Subcutaneous abdominal adipose tissue (tissue), 5 donors: Measurements from ENCODE around the gene CDC42.
A peak's percentile ranks its signal among the peaks of the same experiment; 100 is the strongest.

Experiments
- H3K27ac ChIP-seq: one replicate; pipeline ENCODE4 v1.7.0; 2013; ENCODE audit warnings: low read depth, mild to moderate bottlenecking, inconsistent platforms, low read length, moderate library complexity
- H3K27me3 ChIP-seq, 5 donors: one replicate each; pipeline ENCODE4 v1.7.0; 2013; ENCODE audit warnings: low read length in 5 of 5, inconsistent platforms in 1 of 5; ENCODE audit not compliant: control insufficient read depth in 5 of 5, insufficient read depth in 4 of 5
- H3K36me3 ChIP-seq, 5 donors: one replicate each; pipeline ENCODE4 v1.7.0; 2013; ENCODE audit warnings: low read length in 5 of 5; ENCODE audit not compliant: control insufficient read depth in 5 of 5, insufficient read depth in 5 of 5
- H3K4me1 ChIP-seq, 5 donors: one replicate each; pipeline ENCODE4 v1.7.0; 2013; ENCODE audit warnings: low read length in 5 of 5, mild to moderate bottlenecking in 3 of 5, moderate library complexity in 1 of 5; ENCODE audit not compliant: control insufficient read depth in 5 of 5, insufficient read depth in 5 of 5
- H3K4me3 ChIP-seq, 5 donors: one replicate each; pipeline ENCODE4 v1.7.0; 2013; ENCODE audit warnings: low read length in 5 of 5, low read depth in 1 of 5
- H3K9ac ChIP-seq, 5 donors: one replicate each; pipeline ENCODE4 v1.7.0; 2013; ENCODE audit warnings: low read length in 5 of 5, mild to moderate bottlenecking in 4 of 5, moderate library complexity in 3 of 5
- H3K9me3 ChIP-seq, 5 donors: one replicate each; pipeline ENCODE4 v1.7.0; 2013; ENCODE audit warnings: low read length in 5 of 5; ENCODE audit not compliant: control insufficient read depth in 5 of 5
- donor health status: healthy.
- donor health status: healthy.
- donor health status: healthy.
- donor health status: healthy.
- donor health status: healthy.

CDC42 gene

GRCh38 chr1:22104094-22104493, 51.6 kb downstream of the CDC42 start:
- H3K9ac ChIP-seq = no peak overlapping the region
- peaks cover 0 to 13% (median 12%) of the 10 kb centered on the region in 5 donors for H3K4me1 ChIP-seq
- H3K4me3 ChIP-seq = no peak overlapping the region
- H3K36me3 ChIP-seq = peaks cover 10 to 41% (median 19%) of the 10 kb centered on the region in 5 donors
- no peaks in the 10 kb centered on the region for H3K9me3 ChIP-seq
- no peaks in the 10 kb centered on the region for H3K27me3 ChIP-seq
- H3K27ac ChIP-seq = no peak overlapping the region

DNA sequence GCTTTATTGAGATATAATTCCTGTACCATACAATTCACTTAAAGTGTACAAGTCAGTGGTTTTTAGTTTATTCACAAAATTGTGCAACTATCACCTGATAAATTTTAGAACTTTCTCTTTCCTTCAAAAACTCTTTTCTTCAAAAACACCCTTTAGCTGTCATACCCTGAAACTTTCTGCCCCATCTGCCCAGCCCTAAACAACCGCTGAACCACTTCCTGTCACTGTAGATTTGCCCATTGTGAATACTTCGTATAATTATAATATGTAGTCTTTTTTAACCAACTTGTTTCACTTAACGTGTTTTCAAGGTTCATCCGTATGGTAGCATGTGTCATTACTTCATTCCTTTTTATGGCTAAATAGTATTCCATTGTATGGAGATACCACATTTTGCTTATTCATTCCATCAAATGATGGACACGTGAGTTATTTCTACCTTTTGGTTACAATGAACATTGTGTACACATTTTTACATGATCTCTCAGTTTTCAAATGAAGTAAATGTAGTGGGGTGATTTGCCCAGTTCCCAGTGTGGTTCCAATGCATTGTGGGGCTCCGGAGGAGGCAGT, 52.4 kb downstream of the CDC42 start:
- no peak overlapping the region for H3K27ac ChIP-seq
- H3K4me1 ChIP-seq = peaks cover 0 to 13% (median 12%) of the 10 kb centered on the region in 5 donors
- no peaks in the 10 kb centered on the region for H3K27me3 ChIP-seq
- peaks cover 6 to 40% (median 21%) of the 10 kb centered on the region in 5 donors for H3K36me3 ChIP-seq
- H3K4me3 ChIP-seq = no peak overlapping the region
- H3K9ac ChIP-seq = no peak overlapping the region
- H3K9me3 ChIP-seq = no peaks in the 10 kb centered on the region

DNA sequence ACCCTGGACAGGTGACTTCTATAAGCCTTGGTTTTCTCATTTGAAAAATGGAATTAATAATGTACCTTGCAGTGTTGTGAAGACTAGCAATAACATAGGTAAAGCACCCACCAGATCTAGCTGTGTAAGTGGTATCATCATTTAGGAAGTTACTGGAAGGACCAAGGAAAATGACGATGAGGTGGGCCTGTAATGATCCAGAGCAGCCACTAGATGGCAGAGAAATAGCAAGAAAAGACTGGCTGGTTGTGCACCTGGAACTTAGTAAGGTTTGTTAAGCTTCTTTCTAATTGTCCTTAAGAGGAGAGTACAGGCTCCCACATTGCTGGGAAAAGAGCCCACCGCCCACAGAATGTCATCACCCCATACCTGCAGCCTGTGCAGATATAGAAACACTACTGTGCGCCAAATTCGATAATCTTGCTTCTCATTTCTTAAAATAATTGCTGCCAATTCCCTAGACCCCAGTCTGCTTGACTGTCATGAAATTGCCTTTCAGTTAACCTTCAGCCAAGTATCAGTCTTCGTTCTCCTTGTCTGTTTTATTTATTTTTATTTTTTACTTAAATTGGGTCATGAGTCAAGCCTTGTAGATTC, 53.2 kb downstream of the CDC42 start:
- no peaks in the 10 kb centered on the region for H3K9me3 ChIP-seq
- peak overlapping the region in 1 of 5 donors; percentile 7 for H3K9ac ChIP-seq
- H3K27ac ChIP-seq = no peak overlapping the region
- H3K27me3 ChIP-seq = no peaks in the 10 kb centered on the region
- peaks cover 0 to 12% (median 8%) of the 10 kb centered on the region in 5 donors for H3K4me1 ChIP-seq
- H3K4me3 ChIP-seq = no peak overlapping the region
- H3K36me3 ChIP-seq = peaks cover 6 to 34% (median 17%) of the 10 kb centered on the region in 5 donors

- no peak overlapping the region for H3K4me3 ChIP-seq
- peaks cover 0 to 6% (median 0%) of the 10 kb centered on the region in 5 donors for H3K4me1 ChIP-seq
- peaks cover 5 to 40% (median 24%) of the 10 kb centered on the region in 5 donors for H3K36me3 ChIP-seq
- H3K9ac ChIP-seq = no peak overlapping the region
- no peaks in the 10 kb centered on the region for H3K27me3 ChIP-seq
- H3K27ac ChIP-seq = no peak overlapping the region
- H3K9me3 ChIP-seq = no peaks in the 10 kb centered on the region
Measured at GRCh38 chr1:22107126-22107525, 54.6 kb downstream of the CDC42 start.

DNA sequence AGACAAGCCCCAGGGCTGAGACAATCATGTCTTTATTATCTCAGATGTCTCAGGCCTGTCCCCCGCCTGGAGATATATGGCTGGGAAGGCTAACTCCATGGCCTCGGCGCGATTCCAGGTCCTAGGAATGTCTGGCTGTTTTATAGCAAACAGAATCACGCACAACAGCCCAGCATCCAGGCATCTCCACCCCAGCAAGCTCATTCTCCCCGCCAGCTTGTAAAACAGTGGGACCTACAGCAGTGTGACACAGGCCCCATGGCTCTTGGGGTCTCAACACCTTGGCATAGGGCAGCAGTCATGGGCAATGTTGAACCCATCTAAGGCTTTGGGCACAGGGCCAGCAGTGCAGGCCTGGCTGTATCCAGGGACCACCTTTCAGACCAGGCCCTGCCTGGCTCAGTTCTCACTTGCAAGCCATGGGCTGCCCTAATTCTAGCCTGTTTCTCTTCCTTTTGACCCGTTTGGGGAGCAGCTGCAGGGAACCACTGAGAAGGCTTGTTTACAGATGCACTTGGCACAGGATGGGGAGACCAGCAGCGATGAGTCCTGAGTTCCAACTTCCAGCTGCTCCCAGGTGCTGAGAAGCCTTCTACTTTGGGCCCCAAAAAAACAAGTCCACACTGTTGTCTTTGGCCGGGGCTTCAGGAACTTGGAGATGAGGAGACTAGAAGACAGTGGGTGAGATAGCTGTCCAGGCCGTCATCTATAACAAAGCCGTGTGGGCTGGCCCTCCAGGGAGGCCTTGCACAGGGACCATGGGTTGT, 56.0 kb downstream of the CDC42 start:
- H3K36me3 ChIP-seq = peaks cover 5 to 52% (median 32%) of the 10 kb centered on the region in 5 donors
- no peak overlapping the region for H3K9ac ChIP-seq
- no peak overlapping the region for H3K4me3 ChIP-seq
- no peaks in the 10 kb centered on the region for H3K27me3 ChIP-seq
- H3K4me1 ChIP-seq = peaks cover 0 to 6% (median 0%) of the 10 kb centered on the region in 5 donors
- no peak overlapping the region for H3K27ac ChIP-seq
- H3K9me3 ChIP-seq = no peaks in the 10 kb centered on the region

GRCh38 chr1:22110016-22110415, 57.5 kb downstream of the CDC42 start:
- peaks cover 5 to 60% (median 40%) of the 10 kb centered on the region in 5 donors for H3K36me3 ChIP-seq
- no peaks in the 10 kb centered on the region for H3K27me3 ChIP-seq
- H3K9ac ChIP-seq = no peak overlapping the region
- no peaks in the 10 kb centered on the region for H3K9me3 ChIP-seq
- no peak overlapping the region for H3K27ac ChIP-seq
- H3K4me1 ChIP-seq = peaks cover 0 to 8% (median 7%) of the 10 kb centered on the region in 5 donors
- no peak overlapping the region for H3K4me3 ChIP-seq

- no peaks in the 10 kb centered on the region for H3K27me3 ChIP-seq
- H3K36me3 ChIP-seq = peaks cover 5 to 67% (median 42%) of the 10 kb centered on the region in 5 donors
- peaks cover 0 to 8% (median 7%) of the 10 kb centered on the region in 5 donors for H3K4me1 ChIP-seq
- no peak overlapping the region for H3K27ac ChIP-seq
- no peak overlapping the region for H3K9ac ChIP-seq
- H3K4me3 ChIP-seq = no peak overlapping the region
- no peaks in the 10 kb centered on the region for H3K9me3 ChIP-seq
Measured at GRCh38 chr1:22111115-22111514, 58.6 kb downstream of the CDC42 start.

GRCh38 chr1:22111620-22112019, 59.1 kb downstream of the CDC42 start:
- Histone ChIP-seq H3K4me1 (peaks cover 0 to 8% (median 7%) of the 10 kb centered on the region in 5 donors), H3K9ac (no peak overlapping the region)

DNA sequence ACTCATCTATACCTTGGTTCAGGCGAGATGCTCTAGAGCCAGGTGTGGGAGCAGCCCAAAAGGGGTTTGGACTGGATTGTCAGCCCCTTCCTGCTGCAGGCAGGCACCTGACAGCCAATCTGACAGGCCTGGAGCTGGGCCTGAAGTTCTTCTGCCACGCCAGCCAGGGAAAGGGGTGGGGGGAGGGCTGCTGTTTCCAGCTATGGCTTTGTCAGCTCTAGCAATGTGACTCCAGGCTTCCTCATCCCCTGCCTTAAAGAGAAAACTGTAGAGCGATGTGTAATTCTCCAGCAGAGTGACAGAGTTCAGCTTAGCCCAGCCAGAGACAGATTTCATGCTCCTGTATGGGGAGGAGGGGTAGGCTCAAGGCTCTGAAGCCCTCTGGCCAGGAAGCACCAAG, 60.0 kb downstream of the CDC42 start:
- Histone ChIP-seq H3K9me3 (no peaks in the 10 kb centered on the region), H3K36me3 (peaks cover 3 to 69% (median 42%) of the 10 kb centered on the region in 5 donors), H3K27ac (no peak overlapping the region), H3K9ac (no peak overlapping the region), H3K4me1 (peaks cover 0 to 8% (median 7%) of the 10 kb centered on the region in 5 donors), H3K4me3 (no peak overlapping the region), H3K27me3 (no peaks in the 10 kb centered on the region)

More at GRCh38 chr1:22111620-22112019, 59.1 kb downstream of the CDC42 start:
- H3K9me3 ChIP-seq = no peaks in the 10 kb centered on the region
- peaks cover 5 to 71% (median 42%) of the 10 kb centered on the region in 5 donors for H3K36me3 ChIP-seq
- H3K27me3 ChIP-seq = no peaks in the 10 kb centered on the region
- H3K27ac ChIP-seq = no peak overlapping the region
- no peak overlapping the region for H3K4me3 ChIP-seq
